GM18507 (cell line): ENCODE data around the gene NSD1.
A peak's percentile ranks its signal among the peaks of the same experiment; 100 is the strongest.
"Not testable (repeated sequence)": the region's sequence is repeated elsewhere in the genome, so short reads cannot be mapped to it uniquely, and the experiment has no call there.

Experiments
- DNase-seq: peaks from one replicate; pipeline ENCODE4 v3.0.0; 2011; ENCODE audit warnings: low read depth; ENCODE audit not compliant: insufficient read length; ENCODE audit errors: extremely low spot score
- FAIRE-seq: peaks from 2 replicates; lab custom pipeline; 2011; peaks lifted over from hg19 to GRCh38; lab: Jason Lieb, UNC

NSD1 gene

GRCh38 chr5:177300951-177301350 is 167.4 kb downstream of the NSD1 start:
- DNase-seq: no peak
- no peak for FAIRE-seq

GRCh38 chr5:177301503-177302165 is 168.1 kb downstream of the NSD1 start:
- FAIRE-seq (peak; percentile 64), DNase-seq (no peak)

- no peak for DNase-seq
- FAIRE-seq: no peak
These were observed 169.0 kb downstream of the NSD1 start for GRCh38 chr5:177302354-177303110.

GRCh38 chr5:177303121-177303924 is 169.8 kb downstream of the NSD1 start, which contains the start of the genes PRELID1 and RAB24:
PRELID1 (plus strand) TSS chr5:177303799; CDS start chr5:177303986, 187 bp downstream.
RAB24 (minus strand) TSS chr5:177303719; CDS start chr5:177303288, 431 bp downstream.
- peak; percentile 62 for FAIRE-seq

GRCh38 chr5:177303925-177304391 is 170.4 kb downstream of the NSD1 start:
- no peak for DNase-seq
- FAIRE-seq: no peak

More at GRCh38 chr5:177303121-177303924, 169.8 kb downstream of the NSD1 start, which contains the start of the genes PRELID1 and RAB24:
- peak; percentile 79 for DNase-seq

- FAIRE-seq (no peak), DNase-seq (no peak)
These were observed 171.0 kb downstream of the NSD1 start for GRCh38 chr5:177304392-177305119.

GRCh38 chr5:177306103-177306640 is 172.6 kb downstream of the NSD1 start:
- not testable (repeated sequence) for FAIRE-seq, DNase-seq

- DNase-seq (no peak), FAIRE-seq (no peak)
These were observed 173.3 kb downstream of the NSD1 start for GRCh38 chr5:177306674-177307543.

GRCh38 chr5:177307544-177308363 is 174.2 kb downstream of the NSD1 start:
- DNase-seq (no peak), FAIRE-seq (no peak)

- FAIRE-seq (no peak), DNase-seq (no peak)
These were observed 175.2 kb downstream of the NSD1 start for GRCh38 chr5:177308740-177309139.

- DNase-seq (no peak), FAIRE-seq (peak; percentile 83)
These were observed 176.0 kb downstream of the NSD1 start for GRCh38 chr5:177309351-177310191.

- no peak for DNase-seq
- no peak for FAIRE-seq
These were observed 176.8 kb downstream of the NSD1 start for GRCh38 chr5:177310332-177310731.

- DNase-seq (no peak), FAIRE-seq (peak; percentile 82)
These were observed 177.3 kb downstream of the NSD1 start for GRCh38 chr5:177310757-177311391.

GRCh38 chr5:177311392-177311722 is 177.8 kb downstream of the NSD1 start:
- DNase-seq: no peak
- no peak for FAIRE-seq

GRCh38 chr5:177311723-177312648 is 178.4 kb downstream of the NSD1 start, which contains the start of gene MXD3:
MXD3 (minus strand) TSS chr5:177311898; CDS start chr5:177311830, 68 bp downstream.
- peak; percentile 84 for DNase-seq

More at GRCh38 chr5:177311723-177312648, 178.4 kb downstream of the NSD1 start, which contains the start of gene MXD3:
- peak; percentile 95 for FAIRE-seq
